Activated CD8-positive, alpha-beta memory T cell treated with anti-CD3 and anti-CD28 coated beads, Interleukin-2, amount 50 U/mL, for 4 hours (primary cell): Measurements from ENCODE around the gene CCDC141.
"Not testable (repeated sequence)": the region's sequence is repeated elsewhere in the genome, so short reads cannot be mapped to it uniquely, and the experiment has no call there.

Experiments used
- DNase-seq: peaks from one replicate; pipeline ENCODE4 v3.0.0-alpha.2; 2020

CCDC141 gene, protein sequence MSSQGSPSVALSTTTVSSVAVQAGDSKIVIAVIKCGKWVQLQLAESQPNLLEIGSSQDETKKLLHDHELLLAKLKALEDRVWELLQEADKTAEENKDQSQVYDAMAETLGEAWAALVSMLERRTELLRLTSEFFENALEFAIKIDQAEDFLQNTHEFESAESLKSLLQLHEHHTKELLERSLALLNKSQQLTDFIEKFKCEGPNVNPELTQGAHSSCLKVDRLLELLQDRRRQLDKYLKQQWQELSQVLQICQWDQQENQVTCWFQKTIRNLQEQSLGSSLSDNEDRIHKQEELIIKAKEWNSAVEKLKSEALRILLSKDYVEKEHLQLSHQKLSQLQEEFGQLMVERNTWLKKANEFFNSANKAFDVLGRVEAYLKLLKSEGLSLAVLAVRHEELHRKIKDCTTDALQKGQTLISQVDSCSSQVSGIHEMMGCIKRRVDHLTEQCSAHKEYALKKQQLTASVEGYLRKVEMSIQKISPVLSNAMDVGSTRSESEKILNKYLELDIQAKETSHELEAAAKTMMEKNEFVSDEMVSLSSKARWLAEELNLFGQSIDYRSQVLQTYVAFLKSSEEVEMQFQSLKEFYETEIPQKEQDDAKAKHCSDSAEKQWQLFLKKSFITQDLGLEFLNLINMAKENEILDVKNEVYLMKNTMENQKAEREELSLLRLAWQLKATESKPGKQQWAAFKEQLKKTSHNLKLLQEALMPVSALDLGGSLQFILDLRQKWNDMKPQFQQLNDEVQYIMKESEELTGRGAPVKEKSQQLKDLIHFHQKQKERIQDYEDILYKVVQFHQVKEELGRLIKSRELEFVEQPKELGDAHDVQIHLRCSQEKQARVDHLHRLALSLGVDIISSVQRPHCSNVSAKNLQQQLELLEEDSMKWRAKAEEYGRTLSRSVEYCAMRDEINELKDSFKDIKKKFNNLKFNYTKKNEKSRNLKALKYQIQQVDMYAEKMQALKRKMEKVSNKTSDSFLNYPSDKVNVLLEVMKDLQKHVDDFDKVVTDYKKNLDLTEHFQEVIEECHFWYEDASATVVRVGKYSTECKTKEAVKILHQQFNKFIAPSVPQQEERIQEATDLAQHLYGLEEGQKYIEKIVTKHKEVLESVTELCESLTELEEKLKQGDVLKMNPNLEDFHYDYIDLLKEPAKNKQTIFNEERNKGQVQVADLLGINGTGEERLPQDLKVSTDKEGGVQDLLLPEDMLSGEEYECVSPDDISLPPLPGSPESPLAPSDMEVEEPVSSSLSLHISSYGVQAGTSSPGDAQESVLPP (N-terminal part only)

GRCh38 chr2:179049546-179050311 is at the start of gene CCDC141:
CCDC141 (minus strand) TSS chr2:179050137; CDS start chr2:179049941, 196 bp downstream.
- DNase-seq = no peak

DNA sequence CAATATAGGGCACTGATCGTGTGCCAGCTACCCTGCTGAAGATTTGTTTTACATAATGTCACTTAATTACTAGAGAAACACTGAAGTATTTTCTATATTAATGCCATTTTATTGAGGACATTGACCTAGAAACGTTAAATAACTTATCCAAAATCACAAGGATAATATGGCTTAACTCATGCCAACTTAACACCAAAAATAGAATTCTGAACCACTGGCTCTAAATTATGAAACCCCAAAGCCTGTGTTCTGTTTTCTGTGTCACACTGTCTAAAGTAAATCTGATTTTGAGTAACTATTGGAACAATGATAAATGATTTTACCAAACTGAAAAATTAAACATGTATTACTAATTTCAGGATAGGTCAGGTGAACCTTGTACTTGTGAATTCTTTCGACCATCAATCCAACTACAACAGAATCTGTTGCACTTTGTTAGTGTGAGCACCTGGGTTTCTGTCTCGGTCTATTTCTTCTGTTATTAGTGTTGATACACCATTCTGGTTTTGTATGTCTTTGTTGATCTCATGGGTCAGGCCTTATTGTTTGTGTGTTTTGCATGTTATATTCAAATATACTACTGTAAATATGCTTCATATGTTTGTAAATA is 48.2 kb upstream of the CCDC141 start:
- DNase-seq = no peak

DNA sequence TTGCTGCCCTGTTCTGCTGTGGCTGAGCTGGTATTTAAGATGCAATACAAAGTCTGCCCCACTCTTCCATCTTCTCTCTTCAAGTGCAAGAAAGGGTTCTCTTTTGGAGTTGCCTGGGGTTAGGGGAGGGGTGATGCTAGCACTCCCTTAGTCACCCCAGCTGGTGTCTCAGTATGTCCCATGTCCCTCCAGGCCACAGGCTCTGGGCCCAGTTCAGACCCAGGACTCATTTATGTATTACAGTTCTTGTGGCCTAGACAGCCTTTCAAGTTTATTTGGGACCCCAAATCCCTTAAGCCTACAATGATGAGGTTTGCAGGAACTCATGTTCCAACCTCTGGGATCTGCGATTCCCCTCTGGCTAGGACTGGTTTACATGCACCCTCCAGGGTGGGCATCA is 47.2 kb upstream of the CCDC141 start:
- no peak for DNase-seq

DNA sequence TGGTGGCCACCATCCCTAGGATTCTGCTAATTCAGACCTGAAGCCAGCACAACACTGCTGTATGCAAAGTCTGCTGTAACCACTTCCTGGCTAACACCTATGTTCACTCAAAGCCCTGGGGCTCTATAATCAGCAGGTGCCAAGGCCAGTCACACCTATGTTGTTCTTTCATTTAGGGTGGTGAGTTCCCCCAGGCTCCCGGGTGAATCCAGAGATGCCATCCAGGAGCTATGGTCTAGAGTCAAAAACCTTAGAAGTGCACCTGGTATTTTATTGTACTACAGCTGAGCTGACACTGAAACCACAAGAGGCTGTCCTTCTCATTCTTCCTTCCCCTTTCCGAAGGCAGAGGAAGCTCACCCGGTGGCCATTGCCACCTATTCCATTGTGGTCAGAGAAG is 46.2 kb upstream of the CCDC141 start:
- DNase-seq = no peak

DNA sequence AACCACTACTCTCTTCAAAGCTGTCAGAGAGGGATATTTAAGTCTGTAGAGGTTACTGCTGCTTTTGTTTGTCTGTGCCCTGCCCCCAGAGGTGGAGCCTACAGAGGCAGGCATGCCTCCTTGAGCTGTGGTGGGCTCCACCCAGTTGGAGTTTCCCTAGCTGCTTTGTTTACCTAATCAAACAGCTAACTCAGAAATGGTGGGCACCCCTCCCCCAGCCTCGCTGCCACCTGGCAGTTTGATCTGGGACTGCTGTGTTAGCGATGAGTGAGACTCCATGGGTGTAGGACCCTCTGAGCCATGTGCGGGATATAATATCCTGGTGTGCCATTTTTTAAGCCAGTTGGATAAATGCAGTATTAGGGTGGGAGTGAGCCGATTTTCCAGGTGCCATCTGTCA is 43.0 kb upstream of the CCDC141 start:
- DNase-seq = not testable (repeated sequence)

DNA sequence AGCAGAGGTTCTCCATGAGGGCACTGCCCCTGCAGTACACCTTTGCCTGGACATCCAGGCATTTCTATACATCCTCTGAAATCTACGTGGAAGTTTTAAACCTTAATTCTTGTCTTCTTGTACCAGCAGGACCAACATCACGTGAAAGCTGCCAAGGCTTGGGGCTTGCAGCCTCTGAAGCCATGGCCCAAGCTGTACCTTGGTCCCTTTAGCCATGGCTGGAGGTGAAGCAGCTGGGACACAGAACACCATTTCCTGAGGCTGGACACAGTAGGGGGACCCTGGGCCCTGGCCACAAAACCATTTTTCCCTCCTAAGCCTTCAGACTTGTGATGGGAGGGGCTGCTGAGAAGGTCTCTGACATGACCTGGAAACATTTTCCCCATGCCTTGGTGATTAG is 32.8 kb upstream of the CCDC141 start:
- no peak for DNase-seq

DNA sequence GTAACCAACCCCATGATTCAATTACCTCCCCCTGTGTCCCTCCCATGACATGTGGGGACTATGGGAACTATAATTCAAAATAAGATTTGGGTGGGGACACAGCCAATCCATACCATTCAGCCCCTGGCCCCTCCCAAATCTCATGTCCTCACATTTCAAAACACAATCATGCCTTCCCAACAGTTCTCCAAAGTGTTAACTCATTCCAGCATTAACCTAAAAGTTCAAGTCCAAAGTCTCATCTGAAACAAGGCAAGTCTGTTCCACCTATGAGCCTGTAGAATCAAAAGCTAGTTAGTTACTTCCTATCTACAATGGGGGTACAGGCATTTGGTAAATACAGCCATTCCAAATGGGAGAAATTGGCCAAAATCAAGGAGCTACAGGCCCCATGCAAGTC is 32.0 kb upstream of the CCDC141 start:
- DNase-seq = no peak

GRCh38 chr2:179072527-179072926 is 22.6 kb upstream of the CCDC141 start:
- DNase-seq = no peak

DNA sequence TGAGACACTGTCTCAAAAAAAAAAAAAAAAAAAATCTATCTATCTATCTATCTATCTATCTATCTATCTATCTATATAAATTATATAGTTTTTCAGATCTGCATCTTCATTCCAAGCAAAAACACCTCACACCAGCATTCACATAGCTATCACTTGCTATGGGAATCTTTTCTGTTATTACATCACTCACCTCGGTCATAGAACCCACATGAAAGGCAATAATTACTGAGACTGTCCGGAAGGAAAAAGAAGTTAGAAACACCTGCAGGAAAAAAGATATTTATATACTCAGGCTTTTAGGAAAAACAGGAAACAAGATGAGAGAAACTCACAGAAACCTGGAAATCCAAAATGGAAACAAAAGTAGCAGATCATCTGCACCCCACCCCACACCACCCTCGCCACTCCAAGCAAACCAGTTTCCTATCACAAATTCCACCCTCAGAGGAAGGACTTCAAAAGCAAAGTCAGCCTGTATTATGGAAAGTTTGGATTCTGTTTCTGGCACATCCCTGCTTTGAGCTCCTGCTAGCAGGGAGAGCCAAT is 21.9 kb upstream of the CCDC141 start:
- DNase-seq = no peak

DNA sequence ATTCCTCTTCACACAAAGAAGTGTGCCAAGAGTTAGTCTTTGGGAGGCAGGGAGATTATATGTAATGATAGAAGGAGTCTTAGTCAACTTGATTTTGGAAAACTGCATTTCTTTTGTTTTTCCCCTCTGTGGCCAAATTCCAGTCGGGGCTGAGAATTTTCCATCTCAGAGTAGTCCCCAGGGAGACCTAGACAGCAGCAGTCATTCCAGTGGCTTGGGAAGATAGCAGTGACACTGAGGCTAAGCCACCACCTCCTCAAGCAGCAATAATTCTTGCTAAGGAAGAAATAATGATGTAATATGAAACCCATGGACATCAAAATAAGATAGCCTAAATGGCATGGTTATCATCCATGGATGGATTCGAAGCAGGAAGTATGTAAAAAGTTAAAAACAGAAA is 21.0 kb upstream of the CCDC141 start:
- DNase-seq = no peak

- no peak for DNase-seq
Observed at GRCh38 chr2:179069685-179070084, 19.7 kb upstream of the CCDC141 start.

DNA sequence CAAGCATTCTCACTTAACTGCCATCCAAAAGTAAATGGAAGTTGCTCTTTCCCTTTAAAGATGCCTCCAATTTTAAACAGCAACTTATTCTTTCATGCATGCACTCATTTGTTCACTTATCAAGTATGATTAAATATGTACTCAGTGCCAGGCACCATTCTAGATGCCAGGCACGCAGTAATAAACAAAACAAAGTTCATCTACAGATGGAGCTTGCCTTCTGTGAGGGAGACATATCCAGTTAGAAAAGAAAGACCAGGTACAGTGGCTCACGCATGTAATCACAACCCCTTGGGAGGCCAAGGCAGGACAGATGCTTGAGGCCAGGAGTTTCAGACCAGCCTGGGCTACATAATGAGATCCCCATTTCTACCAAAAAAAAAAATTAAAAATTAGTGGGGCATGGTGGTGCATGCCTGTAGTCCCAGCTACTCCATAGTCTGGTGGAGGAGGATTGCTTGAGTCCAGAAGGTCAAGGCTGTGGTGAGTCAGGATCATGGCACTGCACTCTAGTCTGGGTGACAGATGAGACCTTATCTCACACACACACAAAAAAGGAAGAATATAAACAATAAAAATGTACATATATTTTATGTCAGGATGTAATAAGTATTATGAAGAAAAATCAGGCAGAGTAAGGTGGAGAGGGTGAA is 19.2 kb upstream of the CCDC141 start:
- DNase-seq = no peak

DNA sequence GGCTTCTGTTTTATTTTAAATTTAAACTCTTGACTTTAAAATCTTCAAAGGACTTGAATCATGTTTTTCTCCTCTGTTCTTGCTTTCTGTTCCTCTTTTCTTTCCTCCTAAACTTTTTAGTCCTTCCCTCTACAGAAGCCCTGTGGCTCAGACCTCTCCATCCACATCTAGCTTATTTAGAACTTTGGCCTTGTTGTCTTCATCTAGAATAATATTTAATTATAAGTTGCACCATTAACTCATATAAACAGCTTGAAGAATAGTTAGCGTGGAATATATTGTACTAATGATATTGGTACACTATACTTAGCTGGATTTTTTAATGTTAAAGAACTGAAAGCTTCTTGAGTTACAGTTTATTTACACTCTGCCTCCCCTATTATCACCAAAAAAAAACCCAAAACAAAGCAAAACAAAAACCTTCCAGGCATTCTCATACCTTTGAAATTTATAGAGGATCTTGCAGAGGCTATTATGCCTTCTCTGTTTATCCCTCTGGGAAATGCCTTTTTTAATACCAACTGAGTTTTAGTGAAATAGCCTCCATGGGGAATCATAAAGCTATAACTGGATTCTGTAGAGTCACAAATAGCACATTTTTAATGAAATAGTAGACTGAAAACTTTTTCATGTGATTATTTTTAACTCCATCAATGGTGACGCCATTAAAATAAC is 9.2 kb upstream of the CCDC141 start:
- DNase-seq = no peak

DNA sequence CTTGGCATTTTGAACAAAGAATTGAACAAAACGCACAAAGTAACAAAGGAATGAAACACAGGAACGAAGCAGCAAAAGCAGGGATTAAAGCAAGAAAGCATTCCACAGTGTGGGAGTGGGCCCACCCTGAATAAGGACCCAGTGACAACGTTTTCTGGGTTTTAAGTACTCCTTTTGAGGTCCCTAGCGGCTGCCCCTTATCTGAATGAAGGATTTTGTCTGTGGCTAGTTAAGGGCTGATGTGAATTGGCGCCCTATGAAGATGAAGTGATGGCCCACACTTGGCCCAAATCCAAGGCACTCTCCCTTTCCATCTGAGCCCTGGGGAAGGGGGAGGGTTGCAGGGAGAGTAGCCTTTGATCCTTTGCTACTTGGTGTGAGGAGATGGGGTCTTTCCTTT is 7.8 kb upstream of the CCDC141 start:
- DNase-seq = no peak

GRCh38 chr2:179053568-179053967 is 3.6 kb upstream of the CCDC141 start:
- DNase-seq = not testable (repeated sequence)

- DNase-seq = no peak
Observed at GRCh38 chr2:179051250-179051649, 1.3 kb upstream of the CCDC141 start.

- DNase-seq = no peak
Observed at GRCh38 chr2:179050755-179051154, 818 bp upstream of the CCDC141 start.

- no peak for DNase-seq
Observed at GRCh38 chr2:179049203-179049545, 763 bp downstream of the CCDC141 start.

GRCh38 chr2:179048099-179048498 is 1.8 kb downstream of the CCDC141 start:
- no peak for DNase-seq

- DNase-seq = not testable (repeated sequence)
Observed at GRCh38 chr2:179045602-179046001, 4.3 kb downstream of the CCDC141 start.

- no peak for DNase-seq
Observed at GRCh38 chr2:179044500-179044899, 5.4 kb downstream of the CCDC141 start.
